HG03378 (cell line): ENCODE results near the gene MAPK8.

Source experiments
- ATAC-seq: cut with Tn5 transposase; IDR thresholded peaks from one replicate; pipeline ENCODE4 v1.9.1; 2021; ENCODE audit warnings: mild to moderate bottlenecking, moderate library complexity; ENCODE audit not compliant: unreplicated experiment

Gene MAPK8

GRCh38 chr10:48290286-48290685 is 16.2 kb upstream of the MAPK8 start:
- no peak for ATAC-seq

GRCh38 chr10:48291190-48291589 is 15.3 kb upstream of the MAPK8 start:
- ATAC-seq, result no peak

GRCh38 chr10:48292616-48293015 is 13.9 kb upstream of the MAPK8 start:
- no peak for ATAC-seq

GRCh38 chr10:48294431-48294830 is 12.0 kb upstream of the MAPK8 start:
- ATAC-seq, result no peak

GRCh38 chr10:48296576-48297098 is 9.8 kb upstream of the MAPK8 start:
- no peak for ATAC-seq

- ATAC-seq, result no peak
Measured at GRCh38 chr10:48299066-48299465, 7.4 kb upstream of the MAPK8 start.

GRCh38 chr10:48299692-48300091 is 6.8 kb upstream of the MAPK8 start:
- ATAC-seq, result no peak

- no peak for ATAC-seq
Measured at GRCh38 chr10:48300556-48300955, 5.9 kb upstream of the MAPK8 start.

- ATAC-seq, result no peak
Measured at GRCh38 chr10:48302515-48303476, 3.7 kb upstream of the MAPK8 start.

GRCh38 chr10:48305905-48306264 is 592 bp upstream of the MAPK8 start:
- ATAC-seq, result no peak

- peak; percentile 27 for ATAC-seq
Measured at GRCh38 chr10:48306870-48307710, 613 bp downstream of the MAPK8 start.

GRCh38 chr10:48307711-48308018 is 1.2 kb downstream of the MAPK8 start:
- no peak for ATAC-seq

GRCh38 chr10:48309711-48310226 is 3.3 kb downstream of the MAPK8 start:
- peak; percentile 33 for ATAC-seq

GRCh38 chr10:48314107-48314506 is 7.6 kb downstream of the MAPK8 start:
- ATAC-seq, result no peak

- ATAC-seq, result no peak
Measured at GRCh38 chr10:48316236-48316635, 9.8 kb downstream of the MAPK8 start.

- no peak for ATAC-seq
Measured at GRCh38 chr10:48317321-48317990, 11.0 kb downstream of the MAPK8 start.

- ATAC-seq, result no peak
Measured at GRCh38 chr10:48322017-48322416, 15.5 kb downstream of the MAPK8 start.

GRCh38 chr10:48324580-48324979 is 18.1 kb downstream of the MAPK8 start:
- no peak for ATAC-seq

- no peak for ATAC-seq
Measured at GRCh38 chr10:48330269-48330668, 23.8 kb downstream of the MAPK8 start.

GRCh38 chr10:48331436-48331835 is 25.0 kb downstream of the MAPK8 start:
- ATAC-seq, result no peak
